SH-SY5Y (cell line): ENCODE results near the gene AP4E1.

Experiments
- GATA2 ChIP-seq: IDR thresholded peaks from 2 replicates; pipeline ENCODE4 v1.6.1; 2011; ENCODE audit warnings: mild to moderate bottlenecking, low read depth, low read length
- GATA3 ChIP-seq: IDR thresholded peaks from 2 replicates; pipeline ENCODE4 v1.6.1; 2011; ENCODE audit warnings: low read depth, mild to moderate bottlenecking, low read length, moderate library complexity

DNA sequence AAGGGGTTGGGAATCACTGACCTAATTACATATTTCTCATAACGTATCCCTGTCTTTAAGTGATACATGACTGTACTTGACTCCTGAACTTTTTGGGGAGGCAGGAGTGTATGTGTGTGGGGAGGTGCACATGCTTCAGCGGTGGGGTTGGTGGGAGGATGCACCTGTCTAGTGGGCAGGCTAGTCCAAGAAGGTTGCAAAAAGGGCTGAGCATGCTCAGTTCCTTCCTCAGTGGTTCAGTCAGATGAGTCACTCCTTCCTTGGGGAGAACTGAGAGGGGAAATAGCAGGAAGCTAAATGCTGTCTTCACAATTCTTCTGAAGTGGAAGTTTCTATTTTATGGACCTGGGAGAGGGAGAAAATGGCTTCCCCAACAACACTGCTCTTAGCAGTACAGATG lies 24.6 kb upstream of the AP4E1 start:
- TF ChIP-seq GATA3 (no peak), GATA2 (no peak)
